GM12891 (cell line): ENCODE data around the gene COL6A2.

Source experiments
- DNase-seq: peaks from one replicate; pipeline ENCODE4 v3.0.0; 2011; ENCODE audit warnings: low spot score; ENCODE audit not compliant: insufficient read length
- FAIRE-seq: peaks from 2 replicates; lab custom pipeline; 2011; peaks lifted over from hg19 to GRCh38; lab: Jason Lieb, UNC
- PAX5 ChIP-seq: IDR thresholded peaks from 2 replicates; pipeline ENCODE4 v1.6.1; 2011; ENCODE audit warnings: low read length, moderate library complexity, mild to moderate bottlenecking; ENCODE audit not compliant: insufficient read depth, severe bottlenecking
- POLR2A ChIP-seq: IDR thresholded peaks from 2 replicates; pipeline ENCODE4 v1.6.1; 2011; ENCODE audit warnings: low read depth, low read length, control low read depth
- POLR2AphosphoS5 ChIP-seq: IDR thresholded peaks from 2 replicates; pipeline ENCODE4 v1.6.1; 2011; ENCODE audit warnings: low read depth, low read length, control low read depth
- POU2F2 ChIP-seq: IDR thresholded peaks from 2 replicates; pipeline ENCODE4 v1.6.1; 2011; ENCODE audit warnings: low read depth, mild to moderate bottlenecking, control low read depth, low read length, moderate library complexity
- SPI1 ChIP-seq: IDR thresholded peaks from 2 replicates; pipeline ENCODE4 v1.6.1; 2011; ENCODE audit warnings: low read depth, low read length, control low read depth
- TAF1 ChIP-seq: IDR thresholded peaks from 2 replicates; pipeline ENCODE4 v1.6.1; 2011; ENCODE audit warnings: low read depth, low read length, control low read depth

COL6A2 gene

DNA sequence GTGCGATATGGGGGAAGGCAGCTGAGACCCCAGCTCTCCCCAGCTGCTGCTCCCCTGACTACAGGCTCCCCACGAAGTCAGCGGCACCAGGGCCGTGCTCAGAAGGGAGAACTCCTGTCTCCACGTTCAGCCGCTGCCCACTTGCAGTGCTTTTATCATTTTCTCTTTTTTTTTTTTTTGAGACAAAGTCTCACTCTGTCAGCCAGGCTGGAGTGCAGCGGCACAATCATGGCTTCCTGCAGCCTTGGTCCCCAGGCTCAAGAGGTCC lies 58.4 kb downstream of the COL6A2 start:
- DNase-seq (no peak), FAIRE-seq (no peak)
- no peak for TF ChIP-seq POU2F2
- TF ChIP-seq PAX5 = no peak
- no peak for TF ChIP-seq TAF1
- no peak for TF ChIP-seq POLR2A
- no peak for TF ChIP-seq POLR2AphosphoS5
- TF ChIP-seq SPI1 = no peak

- DNase-seq = no peak
- no peak for FAIRE-seq
- no peak for TF ChIP-seq POLR2AphosphoS5
- no peak for TF ChIP-seq POU2F2
- no peak for TF ChIP-seq PAX5
- TF ChIP-seq TAF1 = no peak
- TF ChIP-seq POLR2A = no peak
- no peak for TF ChIP-seq SPI1
Observed at GRCh38 chr21:46156678-46157077, 58.8 kb downstream of the COL6A2 start.

DNA sequence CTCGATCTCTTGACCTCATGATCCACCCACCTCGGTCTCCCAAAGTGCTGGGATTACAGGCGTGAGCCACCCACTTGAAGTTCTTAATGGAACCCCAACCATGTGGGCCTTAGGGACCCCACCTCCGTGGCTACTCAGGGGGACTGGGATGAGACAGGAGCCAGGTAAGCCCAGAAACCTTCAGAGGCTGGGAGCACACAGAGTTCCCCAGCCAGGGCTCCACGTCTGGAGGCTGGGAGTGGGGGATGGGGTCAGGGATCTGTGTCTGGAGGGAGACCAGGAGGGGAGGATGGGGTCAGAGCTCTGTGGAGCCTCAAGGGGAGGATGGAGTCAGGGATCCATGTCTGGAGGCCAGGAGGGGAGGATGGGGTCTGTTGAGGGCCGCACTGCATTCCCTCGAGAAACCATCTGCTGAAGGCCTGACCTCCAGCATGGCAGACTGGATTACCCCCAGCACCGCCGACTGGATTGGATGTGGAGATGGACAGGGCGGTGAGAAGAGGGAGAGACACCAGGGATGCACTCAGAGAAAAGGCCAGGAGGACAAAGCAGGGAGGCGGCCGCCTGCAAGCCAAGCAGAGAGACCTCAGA lies 59.6 kb downstream of the COL6A2 start:
- no peak for DNase-seq
- FAIRE-seq = no peak
- TF ChIP-seq TAF1 (no peak), POU2F2 (no peak), SPI1 (no peak), PAX5 (no peak), POLR2AphosphoS5 (no peak), POLR2A (no peak)

DNA sequence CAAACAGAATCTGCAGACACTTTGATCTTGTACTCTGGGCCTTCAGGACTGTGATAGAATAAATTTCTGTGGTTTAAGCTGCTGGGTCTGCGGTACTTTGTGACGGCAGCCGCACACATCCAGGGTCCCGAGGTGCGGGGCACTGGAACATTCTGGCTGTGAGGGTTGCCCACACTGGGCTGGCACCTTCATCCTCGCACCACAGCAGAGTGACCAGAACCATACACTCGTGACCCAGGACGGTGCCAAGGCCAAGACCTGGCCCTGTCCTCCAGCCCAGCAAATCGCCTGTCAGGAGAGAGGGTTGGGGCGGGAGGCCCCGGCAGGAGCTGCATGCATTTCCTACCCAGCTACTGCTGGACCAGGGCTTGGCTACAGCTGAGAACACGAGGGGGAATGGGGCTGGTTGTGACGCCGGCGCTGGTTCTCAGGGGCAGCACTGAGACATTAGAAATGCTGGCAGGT lies 60.1 kb downstream of the COL6A2 start:
- no peak for TF ChIP-seq SPI1
- no peak for TF ChIP-seq POLR2A
- no peak for TF ChIP-seq TAF1
- TF ChIP-seq POU2F2 = no peak
- no peak for TF ChIP-seq POLR2AphosphoS5
- no peak for TF ChIP-seq PAX5
- FAIRE-seq (no peak), DNase-seq (no peak)

DNA sequence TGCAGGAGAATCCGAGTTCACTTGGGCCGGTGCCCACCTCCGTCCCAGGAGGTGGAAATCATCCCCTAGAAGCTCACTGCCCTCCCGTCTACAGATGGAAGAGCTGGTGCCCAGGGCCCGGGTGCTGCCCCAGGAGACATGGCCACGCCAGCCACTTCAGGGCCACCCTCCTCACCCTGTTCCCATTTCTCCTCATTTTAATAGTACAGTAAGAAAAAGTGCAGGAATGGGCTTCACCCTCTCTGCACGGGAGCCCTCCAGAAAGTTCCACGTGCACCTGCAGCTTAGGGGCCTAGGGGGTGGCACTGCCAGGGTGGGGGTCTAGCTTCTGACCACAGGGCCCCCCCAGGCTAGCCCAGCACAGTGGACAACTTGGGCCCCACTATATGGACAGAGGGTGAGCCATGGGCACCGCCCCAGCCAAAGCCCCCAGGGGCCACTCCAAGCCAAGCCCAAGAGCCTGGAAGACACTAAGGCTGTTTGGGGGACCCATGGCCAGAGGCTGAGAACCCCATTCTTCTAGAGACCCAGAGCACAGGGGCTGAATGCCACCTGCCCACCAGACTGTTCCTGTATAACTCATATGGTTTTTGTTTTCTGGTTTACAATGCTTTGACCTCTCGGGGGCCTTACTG lies 60.9 kb downstream of the COL6A2 start:
- TF ChIP-seq POU2F2 (no peak), TAF1 (no peak), PAX5 (no peak), POLR2AphosphoS5 (no peak), POLR2A (no peak), SPI1 (no peak)
- DNase-seq (no peak), FAIRE-seq (no peak)

- no peak for TF ChIP-seq PAX5
- TF ChIP-seq POU2F2 = no peak
- TF ChIP-seq POLR2A = no peak
- no peak for TF ChIP-seq TAF1
- no peak for TF ChIP-seq POLR2AphosphoS5
- TF ChIP-seq SPI1 = no peak
- FAIRE-seq (no peak), DNase-seq (no peak)
Observed at GRCh38 chr21:46159390-46159789, 61.5 kb downstream of the COL6A2 start.

- FAIRE-seq (no peak), DNase-seq (no peak)
- TF ChIP-seq POLR2A = no peak
- no peak for TF ChIP-seq PAX5
- TF ChIP-seq POU2F2 = no peak
- no peak for TF ChIP-seq POLR2AphosphoS5
- no peak for TF ChIP-seq TAF1
- no peak for TF ChIP-seq SPI1
Observed at GRCh38 chr21:46159841-46160656, 62.1 kb downstream of the COL6A2 start.

DNA sequence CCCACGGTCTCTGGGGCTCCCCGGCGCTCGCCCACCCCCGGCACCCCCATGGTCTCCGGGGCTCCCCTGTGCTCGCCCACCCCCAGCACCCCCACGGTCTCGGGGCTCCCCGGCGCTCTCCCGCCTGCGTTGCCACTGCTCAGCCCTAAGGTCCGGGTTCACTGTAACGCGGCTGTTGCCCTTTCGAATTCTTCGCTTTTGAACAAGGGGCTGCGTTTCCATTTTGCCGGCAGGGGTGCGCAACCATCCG lies 62.7 kb downstream of the COL6A2 start:
- TF ChIP-seq TAF1 (no peak), POLR2AphosphoS5 (no peak), POLR2A (no peak), POU2F2 (no peak), PAX5 (no peak), SPI1 (no peak)
- FAIRE-seq = no peak
- DNase-seq = no peak

GRCh38 chr21:46160907-46161632 lies 63.2 kb downstream of the COL6A2 start:
- no peak for DNase-seq
- FAIRE-seq = no peak
- TF ChIP-seq POLR2AphosphoS5 = no peak
- no peak for TF ChIP-seq POLR2A
